Neural progenitor cell (in vitro differentiated cells): ENCODE data around the gene SPATC1L.

Experiments
- EZH2 ChIP-seq: fragments of 200-600 bp; sonication (generic); IDR thresholded peaks from 2 replicates; pipeline ENCODE4 v1.6.1; 2017; ENCODE audit warnings: antibody characterized with exemption, mild to moderate bottlenecking, moderate library complexity
- EZH2phosphoT487 ChIP-seq: fragments of 200-600 bp; sonication (generic); IDR thresholded peaks from 2 replicates; pipeline ENCODE4 v1.6.1; 2017; ENCODE audit warnings: antibody characterized with exemption
- TF ChIP-seq, protein P1 (sequence below): fragments of 200-600 bp; sonication (generic); IDR thresholded peaks from 2 replicates; pipeline ENCODE4 v1.5.1; 2017; ENCODE audit warnings: antibody characterized with exemption, mild to moderate bottlenecking

DNA sequence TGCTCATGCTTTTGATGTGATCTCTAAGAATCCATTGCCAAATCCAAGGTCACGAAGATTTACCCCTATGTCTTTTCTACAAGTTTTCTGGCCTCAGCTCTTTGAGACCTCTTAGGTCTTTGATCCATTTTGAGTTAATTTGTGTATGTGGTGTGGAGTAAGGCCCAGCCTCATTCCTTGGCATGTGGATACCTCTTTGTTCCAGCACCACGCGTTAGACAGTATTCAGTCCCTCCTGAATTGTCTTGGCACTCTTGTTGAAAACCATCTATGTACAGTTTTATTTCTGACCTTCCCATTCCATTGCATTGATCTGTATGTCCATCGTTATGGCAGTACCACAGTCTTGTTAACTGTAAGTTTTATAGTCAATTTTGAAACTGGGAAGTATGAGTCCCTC, 20.9 kb downstream of the SPATC1L start:
- TF ChIP-seq, protein P1, sequence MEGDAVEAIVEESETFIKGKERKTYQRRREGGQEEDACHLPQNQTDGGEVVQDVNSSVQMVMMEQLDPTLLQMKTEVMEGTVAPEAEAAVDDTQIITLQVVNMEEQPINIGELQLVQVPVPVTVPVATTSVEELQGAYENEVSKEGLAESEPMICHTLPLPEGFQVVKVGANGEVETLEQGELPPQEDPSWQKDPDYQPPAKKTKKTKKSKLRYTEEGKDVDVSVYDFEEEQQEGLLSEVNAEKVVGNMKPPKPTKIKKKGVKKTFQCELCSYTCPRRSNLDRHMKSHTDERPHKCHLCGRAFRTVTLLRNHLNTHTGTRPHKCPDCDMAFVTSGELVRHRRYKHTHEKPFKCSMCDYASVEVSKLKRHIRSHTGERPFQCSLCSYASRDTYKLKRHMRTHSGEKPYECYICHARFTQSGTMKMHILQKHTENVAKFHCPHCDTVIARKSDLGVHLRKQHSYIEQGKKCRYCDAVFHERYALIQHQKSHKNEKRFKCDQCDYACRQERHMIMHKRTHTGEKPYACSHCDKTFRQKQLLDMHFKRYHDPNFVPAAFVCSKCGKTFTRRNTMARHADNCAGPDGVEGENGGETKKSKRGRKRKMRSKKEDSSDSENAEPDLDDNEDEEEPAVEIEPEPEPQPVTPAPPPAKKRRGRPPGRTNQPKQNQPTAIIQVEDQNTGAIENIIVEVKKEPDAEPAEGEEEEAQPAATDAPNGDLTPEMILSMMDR: no peak
- TF ChIP-seq EZH2 (no peak), EZH2phosphoT487 (no peak)
